HL-60 (cell line): ENCODE data around the gene SPATA21.

Experiments
- DNase-seq, 2 experiments: peaks; one replicate each; pipeline ENCODE4 v3.0.0-alpha.2; 2010 to 2020; ENCODE audit warnings: low read depth in 1 of 2, low spot score in 1 of 2
- H3K27ac ChIP-seq: fragments of 250-450 bp; sonication (Bioruptor Pico); replicated peaks from 2 replicates; pipeline ENCODE4 v1.5.1; 2020; ENCODE audit warnings: mild to moderate bottlenecking, moderate library complexity
- H3K27me3 ChIP-seq: fragments of 250-450 bp; sonication (Bioruptor Pico); 2 replicates; pipeline ENCODE4 v1.5.1; 2021; ENCODE audit warnings: mild to moderate bottlenecking, moderate library complexity; ENCODE audit not compliant: insufficient read depth, poor library complexity, severe bottlenecking
- H3K4me3 ChIP-seq: replicated peaks from 2 replicates; pipeline ENCODE4 v1.5.1; 2011; ENCODE audit warnings: mild to moderate bottlenecking, control low read depth, low read length; ENCODE audit not compliant: insufficient read depth
- GABPA ChIP-seq: IDR thresholded peaks from 2 replicates; pipeline ENCODE4 v1.6.1; 2012; ENCODE audit warnings: low read depth
- POLR2AphosphoS5 ChIP-seq: IDR thresholded peaks from 2 replicates; pipeline ENCODE4 v1.6.1; 2012; ENCODE audit warnings: low read depth
- REST ChIP-seq: IDR thresholded peaks from 2 replicates; pipeline ENCODE4 v1.6.1; 2012; ENCODE audit warnings: low read depth; ENCODE audit not compliant: insufficient replicate concordance
- SPI1 ChIP-seq: IDR thresholded peaks from 2 replicates; pipeline ENCODE4 v1.6.1; 2012; ENCODE audit warnings: low read depth, mild to moderate bottlenecking, borderline replicate concordance
- TF ChIP-seq, protein P1 (sequence below): IDR thresholded peaks from one replicate; pipeline ENCODE4 v1.5.1; 2011; ENCODE audit warnings: low read length, control low read depth, inconsistent platforms; ENCODE audit not compliant: insufficient read depth

SPATA21 gene

DNA sequence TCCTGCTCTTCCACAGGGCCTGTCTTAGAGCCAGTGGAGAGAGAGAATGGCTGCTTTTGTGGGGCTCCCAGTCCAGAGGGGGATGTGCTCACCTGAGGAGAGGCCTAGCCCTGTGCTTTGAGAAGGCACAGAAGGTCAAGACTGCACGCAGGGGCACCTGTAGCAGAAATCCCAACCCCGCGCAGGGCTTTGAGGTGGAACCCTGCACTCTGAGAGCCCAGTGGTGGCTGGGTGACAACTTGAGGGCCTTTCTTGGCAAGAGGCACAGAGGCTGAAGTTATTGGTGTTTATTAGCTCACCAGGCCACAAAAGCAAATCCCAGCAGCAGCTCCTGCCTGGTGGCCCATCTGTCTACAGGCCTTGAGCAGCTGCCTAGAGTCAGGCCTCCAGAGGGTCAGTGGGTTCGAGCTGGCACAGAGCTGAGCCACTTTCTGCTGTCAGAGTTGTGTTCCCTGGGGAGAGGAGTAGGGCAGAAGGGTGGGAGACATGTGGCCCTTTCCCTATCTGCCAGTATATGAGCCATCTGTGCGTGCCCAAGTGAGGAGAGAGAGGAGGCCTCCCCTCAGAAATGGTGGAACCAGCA, 38.8 kb downstream of the SPATA21 start:
- Histone ChIP-seq H3K27ac (no peak overlapping the region), H3K4me3 (no peak overlapping the region), H3K27me3 (no peaks in the 10 kb centered on the region)
- no peak for TF ChIP-seq SPI1
- TF ChIP-seq, protein P1, sequence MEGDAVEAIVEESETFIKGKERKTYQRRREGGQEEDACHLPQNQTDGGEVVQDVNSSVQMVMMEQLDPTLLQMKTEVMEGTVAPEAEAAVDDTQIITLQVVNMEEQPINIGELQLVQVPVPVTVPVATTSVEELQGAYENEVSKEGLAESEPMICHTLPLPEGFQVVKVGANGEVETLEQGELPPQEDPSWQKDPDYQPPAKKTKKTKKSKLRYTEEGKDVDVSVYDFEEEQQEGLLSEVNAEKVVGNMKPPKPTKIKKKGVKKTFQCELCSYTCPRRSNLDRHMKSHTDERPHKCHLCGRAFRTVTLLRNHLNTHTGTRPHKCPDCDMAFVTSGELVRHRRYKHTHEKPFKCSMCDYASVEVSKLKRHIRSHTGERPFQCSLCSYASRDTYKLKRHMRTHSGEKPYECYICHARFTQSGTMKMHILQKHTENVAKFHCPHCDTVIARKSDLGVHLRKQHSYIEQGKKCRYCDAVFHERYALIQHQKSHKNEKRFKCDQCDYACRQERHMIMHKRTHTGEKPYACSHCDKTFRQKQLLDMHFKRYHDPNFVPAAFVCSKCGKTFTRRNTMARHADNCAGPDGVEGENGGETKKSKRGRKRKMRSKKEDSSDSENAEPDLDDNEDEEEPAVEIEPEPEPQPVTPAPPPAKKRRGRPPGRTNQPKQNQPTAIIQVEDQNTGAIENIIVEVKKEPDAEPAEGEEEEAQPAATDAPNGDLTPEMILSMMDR: no peak
- no peak for TF ChIP-seq GABPA
- TF ChIP-seq POLR2AphosphoS5: no peak
- TF ChIP-seq REST: no peak
- DNase-seq: no peak

- no peaks in the 10 kb centered on the region for H3K27me3 ChIP-seq
- no peak overlapping the region for H3K4me3 ChIP-seq
- TF ChIP-seq REST (no peak), POLR2AphosphoS5 (no peak), SPI1 (no peak), GABPA (no peak)
- TF ChIP-seq, protein P1: no peak
- no peak for DNase-seq
- H3K27ac ChIP-seq: no peak overlapping the region
Measured at GRCh38 chr1:16397120-16397519, 40.1 kb downstream of the SPATA21 start.

DNA sequence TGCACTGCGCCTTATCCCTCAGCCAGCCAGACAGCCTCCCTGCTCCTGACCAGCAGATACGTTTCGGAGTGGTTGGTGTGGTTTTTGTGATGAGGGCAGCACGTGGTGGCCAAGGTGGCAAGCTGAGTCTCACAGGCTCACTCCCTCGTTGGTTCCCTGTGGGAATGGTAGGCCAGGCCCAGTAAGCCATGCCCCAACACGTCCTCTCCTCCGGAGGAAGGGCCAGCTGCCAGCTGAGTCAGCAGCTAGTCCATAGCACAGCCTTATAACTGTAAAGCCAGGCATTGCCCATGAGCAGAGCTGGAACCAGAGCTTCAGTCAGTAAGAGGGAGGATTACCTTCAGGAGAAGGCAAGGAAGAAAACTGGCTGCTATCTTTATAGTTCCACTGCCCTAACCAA, 40.6 kb downstream of the SPATA21 start:
- no peak for DNase-seq
- no peaks in the 10 kb centered on the region for H3K27me3 ChIP-seq
- no peak overlapping the region for H3K27ac ChIP-seq
- H3K4me3 ChIP-seq: no peak overlapping the region
- TF ChIP-seq REST (no peak), POLR2AphosphoS5 (no peak), SPI1 (no peak), GABPA (no peak)
- TF ChIP-seq, protein P1: no peak
